Fibroblast of the aortic adventitia (primary cell): ENCODE results near the gene ASAP2. TPM values are rescaled to one million over a fixed set of nuclear protein-coding genes. Genes with fewer than 3 reads are reported as not detected.

Experiments used
- DNase-seq: peaks from one replicate; pipeline ENCODE4 v3.0.0-alpha.2; 2010; ENCODE audit warnings: low read depth
- H3K4me3 ChIP-seq: 2 replicates; pipeline ENCODE4 v1.5.1; 2011; ENCODE audit warnings: low read depth, mild to moderate bottlenecking, control low read depth, low read length, moderate library complexity
- total RNA-seq: library from RNA; depleted of rRNA; stranded (reverse); fragments of >200 nt; gene quantifications from 2 replicates; pipeline ENCODE4 v1.2.3, GENCODE V29; 2012; ENCODE audit warnings: low replicate concordance
- TF ChIP-seq, protein P1 (sequence below): IDR thresholded peaks from 2 replicates; pipeline ENCODE4 v1.5.1; 2011; ENCODE audit warnings: mild to moderate bottlenecking, low read length, control low read depth, inconsistent platforms; ENCODE audit not compliant: insufficient read depth

Gene ASAP2
- total RNA-seq, 1 donor = 76.4 TPM

DNA sequence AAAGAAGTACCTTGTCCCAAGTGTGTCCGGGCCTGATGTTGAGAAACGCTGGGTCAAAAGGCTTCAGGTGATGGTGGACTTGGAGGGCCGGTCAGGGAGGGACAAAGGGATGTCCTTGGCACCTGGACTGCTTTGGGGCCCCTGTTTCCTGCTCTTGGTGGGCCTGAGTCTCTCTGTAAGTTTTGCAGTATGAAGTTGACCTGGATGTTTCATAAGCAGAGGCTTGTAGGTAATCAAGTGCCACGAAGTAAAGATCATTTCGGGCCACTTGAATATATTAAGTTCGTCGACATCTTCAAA, 29.4 kb downstream of the ASAP2 start:
- TF ChIP-seq, protein P1, sequence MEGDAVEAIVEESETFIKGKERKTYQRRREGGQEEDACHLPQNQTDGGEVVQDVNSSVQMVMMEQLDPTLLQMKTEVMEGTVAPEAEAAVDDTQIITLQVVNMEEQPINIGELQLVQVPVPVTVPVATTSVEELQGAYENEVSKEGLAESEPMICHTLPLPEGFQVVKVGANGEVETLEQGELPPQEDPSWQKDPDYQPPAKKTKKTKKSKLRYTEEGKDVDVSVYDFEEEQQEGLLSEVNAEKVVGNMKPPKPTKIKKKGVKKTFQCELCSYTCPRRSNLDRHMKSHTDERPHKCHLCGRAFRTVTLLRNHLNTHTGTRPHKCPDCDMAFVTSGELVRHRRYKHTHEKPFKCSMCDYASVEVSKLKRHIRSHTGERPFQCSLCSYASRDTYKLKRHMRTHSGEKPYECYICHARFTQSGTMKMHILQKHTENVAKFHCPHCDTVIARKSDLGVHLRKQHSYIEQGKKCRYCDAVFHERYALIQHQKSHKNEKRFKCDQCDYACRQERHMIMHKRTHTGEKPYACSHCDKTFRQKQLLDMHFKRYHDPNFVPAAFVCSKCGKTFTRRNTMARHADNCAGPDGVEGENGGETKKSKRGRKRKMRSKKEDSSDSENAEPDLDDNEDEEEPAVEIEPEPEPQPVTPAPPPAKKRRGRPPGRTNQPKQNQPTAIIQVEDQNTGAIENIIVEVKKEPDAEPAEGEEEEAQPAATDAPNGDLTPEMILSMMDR = no peak
- H3K4me3 ChIP-seq = no peak overlapping the region
- no peak for DNase-seq

DNA sequence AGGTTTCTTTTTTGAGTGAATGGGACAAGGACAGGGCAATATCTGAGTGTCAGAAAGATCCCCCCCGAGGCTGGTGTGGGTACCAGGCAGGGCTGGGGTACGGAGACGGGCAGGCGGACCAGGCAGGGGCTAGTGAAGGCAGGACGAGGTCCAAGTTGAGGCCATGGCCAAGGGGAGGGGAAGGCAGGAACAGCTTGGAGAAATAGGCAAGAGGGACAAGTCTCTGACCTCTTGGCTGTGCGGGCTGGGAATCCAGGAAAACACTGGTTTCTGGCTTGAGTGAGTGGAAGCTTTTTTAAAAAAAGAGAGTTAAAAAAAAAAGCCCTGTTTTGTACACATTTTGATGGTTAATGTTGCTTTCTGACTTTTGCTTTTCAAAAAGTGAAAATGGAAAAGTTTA, 30.3 kb downstream of the ASAP2 start:
- no peak for DNase-seq
- TF ChIP-seq, protein P1 = no peak

DNA sequence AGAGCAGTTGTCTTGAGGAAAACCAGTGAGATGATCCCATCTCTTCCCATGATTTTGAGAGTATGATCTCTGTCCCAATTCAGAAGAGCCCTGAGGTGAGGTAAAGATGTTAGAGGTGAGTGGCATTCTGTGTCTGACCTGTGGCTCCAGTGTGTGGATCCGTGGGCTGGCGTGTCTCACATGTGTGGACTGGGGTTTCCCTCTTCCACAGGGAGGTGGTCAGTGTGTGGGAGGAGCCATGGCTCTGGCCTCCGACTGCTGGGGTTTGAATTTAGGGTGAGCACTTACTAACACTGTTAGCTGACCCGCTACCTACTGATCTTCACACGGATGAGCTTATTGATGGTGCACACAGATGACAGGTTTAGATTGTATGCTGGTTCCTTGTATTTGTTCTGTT, 31.2 kb downstream of the ASAP2 start:
- no peak for DNase-seq
- TF ChIP-seq, protein P1 = no peak
- H3K4me3 ChIP-seq = no peak overlapping the region

More for the DNA sequence above, 30.3 kb downstream of the ASAP2 start:
- peak overlapping the region; percentile 39 for H3K4me3 ChIP-seq

DNA sequence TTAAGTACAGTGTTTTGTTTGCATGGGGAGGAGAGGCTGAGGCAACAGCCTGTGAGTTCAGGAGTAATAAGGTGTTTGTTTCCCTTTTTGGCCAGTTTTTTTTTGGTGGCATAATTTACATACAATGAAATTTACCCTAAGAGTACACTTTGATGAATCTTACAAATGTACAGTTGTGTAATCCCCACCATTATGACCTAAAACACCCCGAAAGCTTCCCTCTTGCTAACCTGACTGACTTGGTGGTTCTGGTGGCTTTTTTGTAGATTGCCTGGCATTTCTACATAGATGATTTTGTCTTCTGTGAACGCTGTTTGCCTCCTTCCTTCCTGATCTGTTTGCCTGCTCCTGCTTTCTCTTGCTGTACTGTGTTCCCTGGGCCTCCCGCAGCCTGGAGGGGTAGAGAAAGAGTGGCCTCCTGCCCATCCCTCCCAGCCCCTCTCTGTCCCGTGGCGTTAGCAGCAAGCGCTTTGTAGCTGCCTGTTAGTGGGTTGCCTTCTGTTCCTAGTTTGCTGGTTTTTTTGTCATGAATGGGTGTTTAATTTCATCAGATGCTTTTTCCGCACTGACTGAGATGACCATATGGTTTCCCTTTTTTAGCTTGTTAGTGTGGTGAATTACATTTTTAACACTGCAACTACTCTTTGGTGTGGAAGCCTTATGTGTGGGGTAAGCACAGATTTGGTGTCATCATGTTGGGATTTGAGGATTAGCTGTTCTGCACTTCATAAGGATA, 32.1 kb downstream of the ASAP2 start:
- TF ChIP-seq, protein P1 = no peak
- no peak overlapping the region for H3K4me3 ChIP-seq
- no peak for DNase-seq

DNA sequence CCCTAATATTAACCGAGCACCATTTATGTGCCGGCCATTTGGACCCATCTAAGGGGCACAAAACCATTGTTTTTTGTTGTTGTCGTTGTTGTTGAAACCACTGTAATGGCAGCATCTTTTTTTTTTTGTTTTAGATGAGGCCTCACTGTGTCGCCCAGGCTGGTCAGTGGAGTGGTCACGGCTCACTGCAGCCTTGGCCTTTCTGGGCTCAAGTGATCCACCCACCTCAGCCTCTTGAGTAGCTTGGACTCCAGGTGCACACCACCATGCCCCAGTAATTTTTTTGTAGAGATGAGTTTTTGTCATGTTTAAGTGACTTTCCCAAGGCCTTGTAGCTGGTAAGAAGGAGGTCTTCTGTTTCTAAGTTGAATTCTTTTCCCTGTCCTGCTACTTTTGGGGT, 33.0 kb downstream of the ASAP2 start:
- TF ChIP-seq, protein P1 = no peak
- DNase-seq = no peak
- H3K4me3 ChIP-seq = no peak overlapping the region

DNA sequence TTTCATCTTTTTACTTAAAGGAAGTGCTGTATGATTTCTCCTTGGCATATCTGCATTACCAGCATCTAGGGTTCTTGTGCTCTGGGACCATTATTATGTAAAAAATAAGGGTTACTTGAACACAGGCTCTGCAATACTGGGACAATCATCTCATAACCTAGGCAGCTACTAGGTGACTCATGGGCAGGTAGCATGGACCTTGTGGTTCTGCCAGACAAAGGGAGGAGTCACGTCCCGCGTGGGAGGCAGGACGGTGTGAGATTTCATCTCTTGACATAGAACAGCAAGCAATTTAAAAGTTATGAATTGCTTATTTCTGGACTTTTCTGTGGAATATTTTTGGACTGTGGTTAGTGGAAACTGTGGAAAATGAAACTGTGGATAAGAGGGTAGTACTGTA, 34.1 kb downstream of the ASAP2 start:
- TF ChIP-seq, protein P1 = no peak
- peak; percentile 54 for DNase-seq
- H3K4me3 ChIP-seq = no peak overlapping the region

DNA sequence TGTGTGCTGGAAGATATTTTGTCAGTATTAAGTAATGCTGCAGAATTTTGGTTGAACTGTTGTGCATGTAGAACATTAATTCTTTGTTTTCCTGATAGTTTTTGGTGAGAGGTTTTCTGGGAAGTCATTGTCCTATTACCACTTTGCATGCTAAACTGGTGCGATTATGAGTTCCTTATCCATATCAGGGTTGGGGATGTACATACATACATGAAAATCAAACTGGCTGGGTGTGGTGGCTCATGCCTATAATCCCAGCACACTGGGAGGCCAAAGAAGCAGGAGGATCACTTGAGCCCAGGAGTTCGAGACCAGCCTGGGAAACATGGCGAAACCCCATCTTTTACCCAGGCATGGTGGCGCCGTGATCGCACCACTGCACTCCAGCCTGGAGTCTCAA, 34.6 kb downstream of the ASAP2 start:
- DNase-seq = no peak
- no peak overlapping the region for H3K4me3 ChIP-seq
- TF ChIP-seq, protein P1 = no peak
